Measurements from ENCODE around the gene MAP4K4.

Gene MAP4K4

DNA sequence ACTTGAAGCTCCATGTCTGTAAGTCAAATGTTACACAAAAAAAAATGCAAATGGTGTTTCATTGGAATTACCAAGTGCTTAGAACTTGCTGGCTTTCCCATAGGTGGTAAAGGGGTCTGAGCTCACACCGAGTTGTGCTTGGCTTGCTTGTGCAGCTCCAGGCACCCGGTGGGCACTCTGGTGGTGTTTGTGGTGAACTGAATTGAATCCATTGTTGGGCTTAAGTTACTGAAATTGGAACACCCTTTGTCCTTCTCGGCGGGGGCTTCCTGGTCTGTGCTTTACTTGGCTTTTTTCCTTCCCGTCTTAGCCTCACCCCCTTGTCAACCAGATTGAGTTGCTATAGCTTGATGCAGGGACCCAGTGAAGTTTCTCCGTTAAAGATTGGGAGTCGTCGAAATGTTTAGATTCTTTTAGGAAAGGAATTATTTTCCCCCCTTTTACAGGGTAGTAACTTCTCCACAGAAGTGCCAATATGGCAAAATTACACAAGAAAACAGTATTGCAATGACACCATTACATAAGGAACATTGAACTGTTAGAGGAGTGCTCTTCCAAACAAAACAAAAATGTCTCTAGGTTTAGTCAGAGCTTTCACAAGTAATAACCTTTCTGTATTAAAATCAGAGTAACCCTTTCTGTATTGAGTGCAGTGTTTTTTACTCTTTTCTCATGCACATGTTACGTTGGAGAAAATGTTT lies 196.3 kb downstream of the MAP4K4 start:
- no peak overlapping the region for H3K4me3 ChIP-seq (ENCODE audit: low read depth, low read length)
- TF ChIP-seq, protein P1, sequence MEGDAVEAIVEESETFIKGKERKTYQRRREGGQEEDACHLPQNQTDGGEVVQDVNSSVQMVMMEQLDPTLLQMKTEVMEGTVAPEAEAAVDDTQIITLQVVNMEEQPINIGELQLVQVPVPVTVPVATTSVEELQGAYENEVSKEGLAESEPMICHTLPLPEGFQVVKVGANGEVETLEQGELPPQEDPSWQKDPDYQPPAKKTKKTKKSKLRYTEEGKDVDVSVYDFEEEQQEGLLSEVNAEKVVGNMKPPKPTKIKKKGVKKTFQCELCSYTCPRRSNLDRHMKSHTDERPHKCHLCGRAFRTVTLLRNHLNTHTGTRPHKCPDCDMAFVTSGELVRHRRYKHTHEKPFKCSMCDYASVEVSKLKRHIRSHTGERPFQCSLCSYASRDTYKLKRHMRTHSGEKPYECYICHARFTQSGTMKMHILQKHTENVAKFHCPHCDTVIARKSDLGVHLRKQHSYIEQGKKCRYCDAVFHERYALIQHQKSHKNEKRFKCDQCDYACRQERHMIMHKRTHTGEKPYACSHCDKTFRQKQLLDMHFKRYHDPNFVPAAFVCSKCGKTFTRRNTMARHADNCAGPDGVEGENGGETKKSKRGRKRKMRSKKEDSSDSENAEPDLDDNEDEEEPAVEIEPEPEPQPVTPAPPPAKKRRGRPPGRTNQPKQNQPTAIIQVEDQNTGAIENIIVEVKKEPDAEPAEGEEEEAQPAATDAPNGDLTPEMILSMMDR (IDR thresholded peaks at IDR 0.05; ENCODE audit: low read depth, low read length): no peak

DNA sequence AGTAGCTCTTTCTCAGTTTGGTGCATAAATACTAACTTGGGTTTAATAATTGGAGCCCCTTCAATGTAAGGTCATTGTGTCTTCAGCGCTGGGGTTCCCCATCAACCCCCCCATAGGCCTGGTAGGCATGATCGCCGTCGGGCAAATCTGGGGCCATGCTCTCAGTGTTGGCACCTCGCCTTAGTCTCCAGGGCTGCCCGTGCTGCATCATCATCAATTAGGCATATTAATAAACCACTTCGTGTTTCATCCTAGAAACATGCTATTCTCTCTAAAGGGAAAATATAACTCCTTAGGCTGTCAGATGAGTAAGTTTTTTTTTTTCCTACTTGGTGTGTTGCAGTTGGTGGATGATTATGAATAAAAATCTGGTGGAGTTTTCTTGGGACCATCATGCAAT lies 197.5 kb downstream of the MAP4K4 start:
- TF ChIP-seq, protein P1 (IDR thresholded peaks at IDR 0.05; ENCODE audit: low read depth, low read length): no peak
- H3K4me3 ChIP-seq (ENCODE audit: low read depth, low read length): no peak overlapping the region

DNA sequence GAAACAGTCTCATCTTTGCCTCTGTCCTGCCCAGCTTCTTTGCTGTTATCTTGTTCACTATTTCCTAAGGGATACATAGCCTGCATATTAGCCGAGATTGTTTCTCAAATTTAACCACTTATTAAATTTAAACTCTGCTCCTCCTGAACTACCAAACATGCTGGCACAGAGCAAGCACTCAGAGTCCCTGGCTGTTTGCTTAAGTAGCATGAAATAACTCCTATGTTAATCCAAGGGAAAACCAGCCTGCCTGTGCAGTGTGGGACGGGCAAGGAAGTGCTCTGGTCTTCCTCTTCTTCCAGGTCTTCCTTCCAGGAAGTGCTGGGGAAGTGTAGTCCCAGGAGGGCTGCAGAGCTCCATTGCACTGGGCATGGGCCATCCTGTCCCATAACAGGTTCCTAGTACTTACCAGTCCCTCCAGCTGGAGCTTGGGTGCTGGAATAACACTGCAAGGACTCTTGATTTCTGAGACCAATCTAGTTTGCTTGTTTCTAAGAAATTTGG lies 198.4 kb downstream of the MAP4K4 start:
- no peak overlapping the region for H3K4me3 ChIP-seq (ENCODE audit: low read depth, low read length)
- TF ChIP-seq, protein P1 (IDR thresholded peaks at IDR 0.05; ENCODE audit: low read depth, low read length): no peak

DNA sequence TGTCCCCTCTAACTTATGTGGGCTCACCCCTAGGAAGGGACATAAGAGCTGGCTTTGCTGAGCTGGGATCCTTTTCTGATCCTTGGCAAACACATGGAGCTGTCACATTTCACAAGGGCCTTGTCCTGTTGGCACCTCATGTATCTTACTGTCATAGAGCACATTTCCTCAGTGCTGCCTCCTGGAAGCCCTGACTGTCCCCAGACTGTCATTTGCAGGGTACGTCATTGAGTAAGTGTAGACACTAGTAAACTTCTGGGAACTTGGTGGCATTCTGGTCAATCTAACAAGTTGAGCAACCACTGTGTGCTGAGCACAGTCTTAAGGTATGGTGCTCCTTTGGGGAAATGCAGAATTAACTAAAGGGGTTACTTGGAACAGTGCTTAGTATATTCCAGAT lies 199.8 kb downstream of the MAP4K4 start:
- H3K4me3 ChIP-seq (ENCODE audit: low read depth, low read length): no peak overlapping the region
- TF ChIP-seq, protein P1 (IDR thresholded peaks at IDR 0.05; ENCODE audit: low read depth, low read length): no peak

DNA sequence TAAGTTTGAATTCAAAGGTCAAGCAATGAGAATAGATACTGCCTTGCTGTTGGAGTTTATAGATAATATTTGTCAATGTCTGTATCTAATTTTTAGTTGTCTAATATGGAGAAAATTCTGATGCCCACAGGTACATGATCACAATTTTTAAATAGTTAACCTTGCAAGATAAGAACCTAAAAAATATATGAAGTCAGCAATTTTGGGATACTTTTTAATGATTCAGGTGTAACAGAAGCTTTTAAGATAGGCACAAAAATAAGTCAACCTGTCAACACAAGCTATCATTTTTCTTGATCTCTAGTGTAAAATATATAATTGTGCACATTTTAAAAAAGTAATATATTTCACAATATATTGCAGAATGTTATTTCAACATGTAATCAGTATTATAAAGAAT lies 201.8 kb downstream of the MAP4K4 start:
- H3K4me3 ChIP-seq (ENCODE audit: low read depth, low read length): no peak overlapping the region
- TF ChIP-seq, protein P1 (IDR thresholded peaks at IDR 0.05; ENCODE audit: low read depth, low read length): no peak

DNA sequence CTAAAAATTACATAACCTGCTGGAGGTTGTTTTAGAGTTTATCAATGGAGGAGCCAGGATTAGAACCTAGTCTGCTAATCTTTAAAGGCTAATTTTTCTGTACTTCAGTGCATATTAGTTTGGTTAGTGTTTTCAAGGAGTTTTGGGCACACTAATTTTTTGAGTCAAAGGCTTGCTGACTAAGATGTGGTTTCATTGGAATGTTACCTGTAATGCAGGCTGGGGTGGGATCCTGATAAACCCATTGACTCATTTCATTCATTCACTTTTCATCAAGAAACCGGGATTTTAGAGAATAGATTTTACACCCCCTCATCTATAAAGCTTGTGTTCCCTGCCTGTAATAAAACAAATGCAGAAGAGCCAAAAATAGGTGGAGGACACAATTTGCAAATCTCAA lies 202.4 kb downstream of the MAP4K4 start:
- no peak overlapping the region for H3K4me3 ChIP-seq (ENCODE audit: low read depth, low read length)
- TF ChIP-seq, protein P1 (IDR thresholded peaks at IDR 0.05; ENCODE audit: low read depth, low read length): no peak

DNA sequence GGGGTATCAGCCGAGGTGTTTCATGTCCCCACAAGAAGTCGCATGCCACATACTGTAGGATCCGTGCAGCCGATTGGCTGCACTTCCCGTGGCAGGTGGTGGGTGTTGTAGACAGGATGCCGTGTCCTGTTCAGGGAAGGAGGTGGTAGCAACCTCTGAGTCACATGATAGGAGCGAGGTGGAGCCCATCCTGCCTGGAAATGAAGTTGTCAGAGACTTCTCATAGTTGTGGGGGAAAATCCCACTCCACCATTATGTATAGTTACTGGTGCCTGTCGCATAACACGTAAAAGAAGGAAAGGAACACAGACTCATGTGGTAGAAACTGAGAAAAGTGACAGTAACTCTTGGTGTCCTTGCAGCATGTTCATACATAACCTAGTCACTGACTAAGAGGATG lies 202.9 kb downstream of the MAP4K4 start:
- TF ChIP-seq, protein P1 (IDR thresholded peaks at IDR 0.05; ENCODE audit: low read depth, low read length): no peak

More for the DNA sequence above, 202.9 kb downstream of the MAP4K4 start:
- H3K4me3 ChIP-seq (ENCODE audit: low read depth, low read length): no peak overlapping the region
